DND-41 (cell line): ENCODE results near the gene SLC22A14.

Experiments used
- EZH2 ChIP-seq: IDR thresholded peaks from 3 replicates; pipeline ENCODE4 v1.6.1; 2012; ENCODE audit warnings: borderline replicate concordance, low read depth, mild to moderate bottlenecking, moderate library complexity, low read length, inconsistent platforms; ENCODE audit not compliant: severe bottlenecking
- TF ChIP-seq, protein P1 (sequence below): IDR thresholded peaks from 2 replicates; pipeline ENCODE4 v1.5.1; 2012; ENCODE audit warnings: borderline replicate concordance, low read length, moderate library complexity, mild to moderate bottlenecking; ENCODE audit not compliant: poor library complexity, severe bottlenecking; ENCODE audit errors: extremely low read depth

DNA sequence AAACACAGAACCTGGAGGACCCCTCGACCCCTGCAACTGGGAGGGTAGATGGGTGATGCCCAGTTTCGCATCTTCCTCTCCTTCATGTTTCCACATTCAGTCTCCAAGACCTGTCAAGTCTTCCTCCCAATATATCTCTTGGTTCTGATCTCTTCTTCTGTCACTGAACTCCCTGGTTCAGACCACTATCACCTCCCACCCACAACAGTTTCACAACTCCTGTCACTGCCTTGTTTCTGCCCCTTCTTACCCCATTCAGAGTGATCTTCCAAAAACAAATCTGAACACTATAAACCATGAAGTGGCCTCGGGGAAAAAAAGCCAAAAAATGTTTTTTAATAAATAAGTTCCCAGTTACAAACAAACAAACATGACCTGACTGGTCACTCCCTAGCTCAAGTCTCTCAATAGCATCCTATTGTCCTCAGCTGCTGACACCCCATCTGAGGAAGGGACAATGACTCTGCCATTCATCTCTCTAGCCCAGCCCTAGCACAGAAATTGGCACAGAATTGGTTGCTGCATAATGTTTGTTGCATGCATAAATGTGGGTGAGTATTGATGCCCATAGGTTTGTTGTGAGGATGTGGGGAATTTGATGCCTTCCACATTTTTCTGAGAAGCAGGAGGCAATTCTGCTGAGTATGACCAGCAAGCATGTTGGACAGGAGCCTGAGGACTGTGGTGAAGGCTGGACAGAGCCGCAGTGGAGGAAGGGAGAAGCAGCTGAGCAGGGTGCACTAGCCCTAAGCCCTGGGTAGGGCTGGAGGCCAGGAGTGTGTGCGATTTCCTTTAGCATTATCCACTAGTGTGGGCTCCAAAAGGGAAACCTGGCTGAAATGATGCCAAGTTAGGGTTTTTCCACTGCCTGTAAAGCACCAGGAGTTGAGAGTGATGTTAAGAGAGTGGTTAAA lies 52.3 kb downstream of the SLC22A14 start:
- TF ChIP-seq, protein P1, sequence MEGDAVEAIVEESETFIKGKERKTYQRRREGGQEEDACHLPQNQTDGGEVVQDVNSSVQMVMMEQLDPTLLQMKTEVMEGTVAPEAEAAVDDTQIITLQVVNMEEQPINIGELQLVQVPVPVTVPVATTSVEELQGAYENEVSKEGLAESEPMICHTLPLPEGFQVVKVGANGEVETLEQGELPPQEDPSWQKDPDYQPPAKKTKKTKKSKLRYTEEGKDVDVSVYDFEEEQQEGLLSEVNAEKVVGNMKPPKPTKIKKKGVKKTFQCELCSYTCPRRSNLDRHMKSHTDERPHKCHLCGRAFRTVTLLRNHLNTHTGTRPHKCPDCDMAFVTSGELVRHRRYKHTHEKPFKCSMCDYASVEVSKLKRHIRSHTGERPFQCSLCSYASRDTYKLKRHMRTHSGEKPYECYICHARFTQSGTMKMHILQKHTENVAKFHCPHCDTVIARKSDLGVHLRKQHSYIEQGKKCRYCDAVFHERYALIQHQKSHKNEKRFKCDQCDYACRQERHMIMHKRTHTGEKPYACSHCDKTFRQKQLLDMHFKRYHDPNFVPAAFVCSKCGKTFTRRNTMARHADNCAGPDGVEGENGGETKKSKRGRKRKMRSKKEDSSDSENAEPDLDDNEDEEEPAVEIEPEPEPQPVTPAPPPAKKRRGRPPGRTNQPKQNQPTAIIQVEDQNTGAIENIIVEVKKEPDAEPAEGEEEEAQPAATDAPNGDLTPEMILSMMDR: no peak
- TF ChIP-seq EZH2: no peak
